ENCODE data around the gene SETMAR.

SETMAR gene

GRCh38 chr3:4313606-4314293, 10.6 kb downstream of the SETMAR start:
- H3K4me3 ChIP-seq (ENCODE audit: low read length) = no peak overlapping the region
- TF ChIP-seq CTCF (conservative IDR thresholded peaks at IDR 0.05; ENCODE audit: low read length) = no peak
- no peak for DNase-seq (ENCODE audit: low read depth)

- no peak overlapping the region for H3K4me3 ChIP-seq (ENCODE audit: low read length)
- peak; percentile 40 for TF ChIP-seq CTCF (conservative IDR thresholded peaks at IDR 0.05; ENCODE audit: low read length)
Measured at GRCh38 chr3:4314688-4315087, 11.5 kb downstream of the SETMAR start.

GRCh38 chr3:4320096-4320911, 17.1 kb downstream of the SETMAR start:
- no peak overlapping the region for H3K4me3 ChIP-seq (ENCODE audit: low read length)
- peak; percentile 16 for DNase-seq (ENCODE audit: low read depth)
- no peak for TF ChIP-seq CTCF (conservative IDR thresholded peaks at IDR 0.05; ENCODE audit: low read length)

More at GRCh38 chr3:4314688-4315087, 11.5 kb downstream of the SETMAR start:
- no peak for DNase-seq (ENCODE audit: low read depth)

GRCh38 chr3:4321732-4322131, 18.6 kb downstream of the SETMAR start:
- no peak overlapping the region for H3K4me3 ChIP-seq (ENCODE audit: low read length)
- TF ChIP-seq CTCF (conservative IDR thresholded peaks at IDR 0.05; ENCODE audit: low read length) = no peak
- DNase-seq (ENCODE audit: low read depth) = no peak

GRCh38 chr3:4322635-4323034, 19.5 kb downstream of the SETMAR start:
- TF ChIP-seq CTCF (conservative IDR thresholded peaks at IDR 0.05; ENCODE audit: low read length) = no peak
- H3K4me3 ChIP-seq (ENCODE audit: low read length) = no peak overlapping the region
- peak; percentile 96 for DNase-seq (ENCODE audit: low read depth)

- H3K4me3 ChIP-seq (ENCODE audit: low read length) = no peak overlapping the region
- DNase-seq (ENCODE audit: low read depth) = peak; percentile 67
- no peak for TF ChIP-seq CTCF (conservative IDR thresholded peaks at IDR 0.05; ENCODE audit: low read length)
Measured at GRCh38 chr3:4323246-4324027, 20.3 kb downstream of the SETMAR start.

All from AG10803 (cell line).